LHCN-M2 (cell line): ENCODE data around the gene LYSMD4. TPM values are rescaled to one million over a fixed set of nuclear protein-coding genes. Genes with fewer than 3 reads are reported as not detected.

Experiments used
- DNase-seq: peaks from one replicate; pipeline ENCODE4 v3.0.0-alpha.2; 2012; ENCODE audit warnings: low read depth
- total RNA-seq: library from RNA; depleted of rRNA; stranded (reverse); fragments of >200 nt; gene quantifications from 2 replicates; pipeline ENCODE4 v1.2.3, GENCODE V29; 2014

Gene LYSMD4
- total RNA-seq, 1 experiment from 2014 or later, result 7.5 TPM

DNA sequence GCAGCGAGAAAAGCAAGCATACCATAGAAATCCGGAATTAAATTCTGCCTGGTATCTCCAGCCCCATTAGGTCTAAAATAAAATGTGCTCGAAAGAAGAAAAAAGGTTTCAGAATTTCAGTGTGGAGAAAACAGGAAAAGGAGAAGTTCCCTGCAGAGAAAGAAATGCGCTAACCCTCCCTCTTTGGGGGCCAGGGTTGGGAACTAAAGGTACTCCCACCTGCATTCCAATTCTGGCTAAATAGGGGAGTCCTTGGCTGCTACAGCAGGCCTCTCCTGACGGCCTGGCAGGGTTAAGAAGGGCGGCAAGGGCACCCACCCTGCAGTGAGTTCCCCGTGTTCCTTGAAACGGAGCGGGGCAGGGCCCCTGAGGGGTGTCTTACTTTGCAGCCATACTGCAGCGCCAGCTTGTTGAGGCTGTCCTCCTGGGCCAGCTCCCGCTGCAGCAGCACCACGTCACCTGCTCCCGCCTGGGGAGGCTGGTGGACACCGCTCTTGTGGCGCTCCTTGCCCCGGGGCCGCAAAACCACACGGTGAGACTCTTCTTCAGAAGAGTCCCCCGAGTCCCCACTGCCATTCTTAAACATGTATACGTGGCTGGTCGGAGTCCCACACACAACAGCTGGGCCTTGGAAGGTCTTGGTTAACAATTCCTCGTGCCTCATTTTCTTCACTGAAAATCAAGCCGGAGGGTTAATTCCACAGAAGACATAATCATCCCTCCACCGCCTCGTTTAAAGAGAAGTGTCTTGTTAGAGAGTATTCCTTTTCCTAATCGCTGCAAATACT is 1.7 kb downstream of the LYSMD4 start:
- no peak for DNase-seq

DNA sequence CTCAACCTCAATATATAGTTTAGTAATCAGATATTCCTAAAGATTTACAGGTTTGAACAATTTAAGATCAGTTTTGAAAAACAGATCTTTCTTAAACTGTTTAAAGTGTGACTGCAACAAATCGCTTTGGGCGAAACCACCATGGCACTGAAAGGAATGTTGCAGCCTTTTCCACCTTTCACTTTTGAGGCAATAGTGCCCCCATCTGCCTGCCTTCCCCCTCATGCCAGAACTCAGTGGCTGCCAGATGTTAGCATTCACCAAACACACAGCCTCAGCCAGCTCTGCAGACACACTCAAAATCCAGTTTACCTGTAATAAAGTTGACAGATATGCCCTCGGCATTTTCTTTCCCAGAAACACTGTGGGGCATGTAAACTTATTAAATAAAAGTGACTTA is 3.3 kb downstream of the LYSMD4 start:
- DNase-seq, result peak; percentile 48

DNA sequence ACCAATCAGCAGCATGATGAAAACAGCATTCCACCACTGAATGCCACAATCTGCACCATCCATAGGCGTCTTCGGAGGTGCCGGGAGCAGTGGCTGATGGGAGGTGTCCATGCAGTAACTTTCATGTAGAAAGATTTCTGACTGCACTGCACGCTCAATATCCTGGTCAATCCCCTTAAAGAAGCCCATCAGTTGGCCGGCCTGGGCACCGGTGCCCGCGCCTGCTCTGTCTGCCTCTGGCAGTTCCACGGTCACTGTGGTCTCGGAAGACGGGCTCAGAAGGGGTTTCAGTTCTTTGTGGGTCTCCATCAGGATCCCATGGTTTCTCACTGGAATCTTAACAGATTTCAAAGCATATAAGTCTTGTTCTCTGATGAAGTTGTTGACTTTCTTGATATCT is 3.9 kb downstream of the LYSMD4 start:
- DNase-seq, result no peak

DNA sequence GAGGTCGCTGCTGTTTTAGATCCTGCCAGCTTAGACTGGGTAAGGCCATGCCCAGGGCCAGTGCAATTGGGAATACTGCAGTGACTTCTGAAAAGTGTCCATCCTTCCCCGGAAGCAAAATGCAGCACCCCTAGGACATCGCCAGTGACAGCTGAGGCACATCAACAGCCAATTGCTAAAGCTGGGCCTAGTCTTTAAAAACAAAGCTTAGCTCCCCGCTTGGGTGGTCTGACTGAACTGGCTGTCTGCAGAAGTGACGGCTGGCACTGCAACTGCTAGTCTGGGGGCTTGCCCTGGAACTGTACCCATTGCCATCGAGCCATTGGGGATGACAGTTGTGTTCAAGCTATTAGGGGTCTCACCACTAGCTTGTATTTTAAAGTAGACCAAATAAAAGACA is 4.3 kb downstream of the LYSMD4 start:
- no peak for DNase-seq

DNA sequence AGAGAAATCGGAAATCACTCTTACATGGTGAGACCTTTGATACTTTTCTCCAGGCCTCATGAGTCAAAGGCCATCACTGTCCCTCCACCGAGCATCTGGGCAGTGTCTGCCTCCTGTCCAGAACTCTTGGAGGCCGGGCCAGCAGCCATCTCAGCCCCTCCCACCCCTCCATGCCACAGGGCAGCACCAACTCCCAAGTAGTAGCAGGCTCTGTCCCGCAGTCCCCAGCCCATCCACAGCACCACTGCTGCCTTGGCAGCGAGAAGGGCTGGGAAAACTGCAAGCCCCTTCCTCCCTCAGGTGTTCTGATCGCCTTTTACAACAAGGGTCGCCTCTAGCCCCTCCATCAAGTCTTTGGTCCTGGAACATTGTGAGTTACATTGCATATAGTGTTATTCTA is 5.5 kb downstream of the LYSMD4 start:
- no peak for DNase-seq

DNA sequence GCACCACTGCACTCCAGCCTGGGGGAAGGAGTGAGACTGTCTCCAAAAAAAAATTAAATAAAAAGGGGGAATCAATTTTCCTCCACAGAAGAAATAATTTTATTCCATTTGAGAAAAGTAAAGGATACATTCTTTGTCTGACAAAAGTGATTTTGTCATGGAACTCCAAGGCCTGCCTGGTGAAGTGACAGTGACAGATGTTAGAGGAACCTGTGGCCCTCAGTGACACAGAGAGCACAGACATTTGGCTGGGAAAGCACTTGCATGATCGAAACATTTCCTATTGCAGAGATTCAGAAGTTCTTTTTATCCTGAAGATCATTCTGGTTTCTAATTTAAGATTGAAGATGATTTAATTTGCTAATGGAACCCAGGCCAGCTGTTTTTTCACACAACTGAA is 5.9 kb downstream of the LYSMD4 start:
- DNase-seq, result no peak

DNA sequence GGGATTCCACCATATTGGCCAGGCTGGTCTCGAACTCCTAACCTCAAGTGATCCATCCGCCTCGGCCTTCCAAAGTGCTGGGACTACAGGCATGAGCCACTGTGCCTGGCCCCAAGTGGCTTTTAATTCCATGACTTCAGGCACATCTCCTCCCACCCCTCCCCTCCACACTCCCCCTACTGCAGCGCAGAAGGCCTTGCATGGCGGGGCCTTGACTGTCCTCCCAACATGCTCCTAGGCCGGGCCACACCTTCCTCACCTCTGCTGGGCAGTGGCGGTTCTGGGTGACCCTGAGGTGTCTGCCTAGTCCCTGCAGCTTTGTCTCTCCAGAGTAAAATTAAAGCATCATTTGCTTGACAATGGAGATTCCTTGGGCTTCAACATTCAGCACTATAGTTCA is 6.9 kb downstream of the LYSMD4 start:
- no peak for DNase-seq

DNA sequence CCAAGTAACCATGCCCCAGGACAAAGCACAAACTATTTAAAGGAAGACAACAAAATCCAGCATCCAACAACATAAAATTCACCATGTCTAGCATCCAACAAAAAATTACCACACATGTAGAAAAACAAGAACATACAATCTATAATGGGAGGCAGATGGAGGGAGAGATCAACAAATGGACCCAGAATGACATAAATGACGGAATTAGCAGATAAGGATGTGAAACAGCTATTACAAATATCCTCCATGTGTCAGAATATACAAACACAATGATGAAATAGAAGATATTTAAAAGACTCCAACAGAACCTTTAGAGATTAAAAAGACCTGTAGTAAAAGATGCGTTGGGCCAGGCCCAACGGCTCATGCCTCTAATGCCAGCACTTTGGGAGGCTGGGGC is 10.8 kb downstream of the LYSMD4 start:
- no peak for DNase-seq

DNA sequence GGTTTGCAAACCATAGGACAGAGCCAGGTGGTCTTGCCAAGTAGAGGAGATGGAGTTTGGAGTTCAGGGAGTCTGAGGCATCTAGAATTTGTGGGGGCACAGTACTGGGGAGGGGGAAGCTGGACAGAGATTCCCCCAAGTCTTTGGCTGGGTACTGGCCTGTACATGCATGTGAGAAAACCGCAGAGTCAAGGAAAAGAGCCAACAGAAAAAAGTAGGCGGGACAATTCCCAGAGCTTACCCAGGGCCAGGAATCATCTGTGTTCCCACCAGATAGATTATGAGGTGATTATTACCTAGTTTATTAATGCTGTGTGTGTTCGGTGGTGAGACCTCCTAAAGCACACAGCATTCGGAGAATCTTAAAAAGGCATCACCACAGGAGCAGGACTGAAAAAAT is 11.3 kb downstream of the LYSMD4 start:
- no peak for DNase-seq

DNA sequence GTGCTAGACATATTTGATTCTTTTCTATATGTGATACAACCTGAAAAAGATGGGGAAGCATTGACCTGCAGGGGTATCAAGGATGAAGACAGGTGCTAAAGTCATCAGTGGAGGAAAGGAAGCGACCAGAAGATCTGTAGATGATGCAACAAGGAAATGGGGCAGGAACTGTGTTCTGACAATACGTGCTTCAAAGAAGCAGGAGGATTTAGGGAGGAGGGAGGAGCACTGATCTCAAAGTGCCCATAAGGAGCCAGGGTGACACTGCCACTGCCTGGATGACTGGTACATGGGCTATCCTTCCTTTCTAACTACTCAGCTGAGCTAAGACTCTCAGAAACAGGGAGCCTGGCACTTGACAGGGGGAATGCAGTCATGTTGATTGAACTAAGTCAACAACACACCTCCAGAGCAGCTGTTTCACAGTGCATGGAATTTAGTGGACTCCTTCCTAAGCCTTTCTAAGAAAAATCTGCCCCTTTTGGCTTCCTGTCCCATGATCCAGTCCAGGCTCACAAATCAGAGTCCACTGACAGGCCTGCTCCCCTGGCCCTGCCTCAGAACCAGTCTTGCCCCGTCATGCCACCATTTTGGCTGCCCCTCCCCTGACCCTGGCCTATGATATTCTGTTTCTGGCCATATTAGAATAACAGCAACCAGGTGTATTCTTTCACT is 12.0 kb downstream of the LYSMD4 start:
- no peak for DNase-seq

DNA sequence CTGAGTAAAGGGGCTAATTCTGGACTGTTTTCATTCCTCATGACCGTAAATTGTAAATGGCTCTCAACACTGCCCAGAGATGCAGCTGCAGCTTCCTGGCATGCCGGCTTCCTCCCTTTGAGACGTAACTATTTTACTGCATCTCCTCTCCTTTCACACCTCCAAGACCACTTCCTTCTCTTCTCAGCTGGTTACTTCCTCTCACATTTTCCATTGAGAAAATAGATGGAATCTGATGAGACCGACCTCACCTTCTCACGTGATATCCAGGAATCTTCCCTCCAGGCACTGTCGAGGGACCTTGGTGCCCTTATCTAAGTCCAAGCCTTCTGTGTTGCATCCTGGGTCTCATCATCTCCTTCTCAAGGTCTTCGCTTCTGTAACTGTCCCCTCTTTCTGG is 12.7 kb downstream of the LYSMD4 start:
- DNase-seq, result no peak

DNA sequence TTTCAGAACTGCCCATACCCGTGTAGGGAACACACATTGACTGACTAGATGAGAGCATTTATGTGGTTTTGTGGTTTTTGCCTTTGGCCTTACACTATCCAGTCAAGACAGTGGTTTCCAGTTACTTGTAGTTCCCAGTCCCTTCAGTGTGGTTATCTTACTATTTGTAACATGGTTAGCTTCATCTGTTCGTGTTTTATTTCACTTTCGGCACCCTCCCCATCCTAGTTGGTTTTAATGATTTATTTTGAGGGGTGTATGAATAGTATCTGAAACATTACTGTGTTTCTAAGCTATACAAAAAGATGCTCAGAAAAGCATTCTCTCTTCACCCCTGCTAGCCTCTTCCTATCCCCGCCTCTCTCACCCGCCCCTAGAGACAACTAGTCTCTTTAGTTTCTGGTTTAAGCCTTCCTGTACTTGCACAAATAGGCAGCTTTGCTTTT is 14.1 kb downstream of the LYSMD4 start:
- peak; percentile 90 for DNase-seq

DNA sequence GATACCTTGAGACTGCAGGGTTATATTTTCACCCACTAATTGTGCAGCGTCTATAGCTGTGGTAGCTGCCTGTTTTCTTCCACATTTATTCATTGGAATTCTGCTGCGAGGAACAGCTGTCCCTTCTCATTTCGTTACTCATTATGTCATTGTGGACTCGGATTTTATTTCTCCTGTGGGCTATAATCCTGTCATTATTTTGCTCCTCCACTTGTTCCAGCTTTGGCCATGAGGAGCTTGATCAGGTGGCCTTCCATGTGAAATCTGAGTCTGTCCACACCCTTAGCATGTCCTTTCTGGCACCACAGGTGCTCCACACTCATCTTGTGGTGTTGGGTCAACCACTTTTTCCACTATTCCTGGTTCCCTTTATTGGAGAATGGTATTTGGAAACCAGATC is 14.8 kb downstream of the LYSMD4 start:
- DNase-seq, result peak; percentile 70

DNA sequence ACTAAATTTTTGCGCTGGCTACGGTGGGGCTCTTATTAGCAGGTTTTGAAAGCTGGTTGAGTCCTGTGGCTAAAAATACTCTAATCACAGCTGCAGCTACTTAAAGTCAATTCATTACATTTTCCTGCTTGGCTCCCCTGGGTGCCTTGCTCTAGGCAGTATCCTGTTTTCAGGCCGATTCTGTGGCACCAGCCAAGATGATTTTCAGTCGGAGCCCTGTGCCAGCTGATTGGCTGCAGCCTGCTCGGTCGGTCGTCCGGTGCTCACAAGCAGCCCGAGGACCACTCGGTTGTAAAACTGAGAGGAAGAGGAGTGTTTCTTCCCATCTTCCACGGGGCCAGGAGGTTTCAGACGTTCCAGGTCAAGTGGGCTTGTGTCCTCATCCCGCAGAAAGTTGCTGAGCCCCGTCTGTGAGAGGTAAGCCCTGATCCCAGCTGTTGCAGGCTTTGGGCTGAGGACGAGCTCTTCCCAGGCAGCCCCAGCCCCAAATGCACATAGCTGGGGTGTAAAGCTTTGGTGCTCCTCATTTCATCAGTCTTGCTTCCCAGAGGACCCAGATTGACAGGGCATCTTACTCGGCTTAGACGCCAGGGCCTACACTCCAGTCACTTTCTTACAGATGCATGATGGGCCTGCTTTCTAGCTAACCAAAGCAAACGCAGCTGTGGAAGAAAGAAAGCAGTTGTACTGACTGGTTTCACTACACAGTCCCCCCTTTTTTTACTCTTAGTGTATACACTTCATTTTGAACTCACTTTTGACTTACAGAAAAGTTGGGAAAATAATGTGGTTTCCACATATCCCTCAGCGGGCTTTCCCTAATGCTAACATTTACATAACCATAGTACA is 15.9 kb downstream of the LYSMD4 start:
- no peak for DNase-seq

DNA sequence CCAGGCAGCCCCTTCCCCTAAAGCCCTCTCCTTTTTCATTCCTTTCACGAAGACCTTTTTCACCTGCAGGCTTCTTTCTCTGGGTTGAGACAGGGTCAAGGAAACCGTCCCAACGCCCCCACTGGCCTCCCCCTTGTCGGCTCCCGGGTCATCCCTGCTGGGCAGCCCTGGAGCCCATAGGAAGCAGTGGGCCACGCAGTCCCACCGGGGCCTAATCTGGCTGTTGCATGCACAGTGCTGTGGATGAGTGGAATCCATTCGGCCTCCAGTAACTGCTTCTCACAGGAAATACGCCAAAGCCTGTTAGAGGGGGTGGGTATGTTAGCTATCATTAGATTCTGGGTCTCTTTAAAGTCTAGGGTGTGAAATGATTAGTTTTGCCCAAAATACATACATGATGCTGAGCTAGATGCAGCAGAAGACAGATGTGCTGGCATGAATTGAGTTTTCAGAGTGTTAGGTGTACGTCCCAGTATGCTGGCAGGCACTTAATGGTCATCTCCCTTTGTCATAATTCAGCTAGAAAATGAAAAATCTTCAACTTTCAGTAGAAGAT is 16.6 kb downstream of the LYSMD4 start:
- DNase-seq, result no peak

DNA sequence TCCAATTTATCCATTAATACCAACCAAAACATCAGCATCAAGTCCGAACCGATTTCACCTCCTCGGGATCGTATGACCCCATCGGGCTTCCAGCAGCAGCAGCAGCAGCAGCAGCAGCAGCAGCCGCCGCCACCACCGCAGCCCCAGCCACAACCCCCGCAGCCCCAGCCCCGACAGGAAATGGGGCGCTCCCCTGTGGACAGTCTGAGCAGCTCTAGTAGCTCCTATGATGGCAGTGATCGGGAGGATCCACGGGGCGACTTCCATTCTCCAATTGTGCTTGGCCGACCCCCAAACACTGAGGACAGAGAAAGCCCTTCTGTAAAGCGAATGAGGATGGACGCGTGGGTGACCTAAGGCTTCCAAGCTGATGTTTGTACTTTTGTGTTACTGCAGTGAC is 20.8 kb downstream of the LYSMD4 start:
- no peak for DNase-seq

DNA sequence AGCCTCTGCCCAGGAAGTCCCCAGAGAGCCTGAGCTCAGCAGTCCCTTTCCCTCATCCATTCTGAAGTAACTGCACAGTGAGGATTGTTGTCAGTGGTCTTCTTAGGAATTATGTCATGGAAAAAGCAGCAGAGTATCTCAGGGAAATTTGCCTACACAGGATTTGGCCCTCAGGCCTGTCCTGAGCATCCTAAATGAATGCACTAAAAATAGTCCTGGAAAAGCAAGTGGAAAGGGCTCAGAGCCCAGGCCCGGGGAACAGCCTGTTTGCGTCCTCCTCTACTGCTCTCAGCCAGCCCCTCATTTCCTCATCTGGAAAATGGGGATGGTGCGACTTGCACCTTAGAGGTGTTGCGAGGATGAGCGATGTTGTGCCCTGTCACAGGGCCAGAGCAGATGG is 21.6 kb downstream of the LYSMD4 start:
- DNase-seq, result no peak

DNA sequence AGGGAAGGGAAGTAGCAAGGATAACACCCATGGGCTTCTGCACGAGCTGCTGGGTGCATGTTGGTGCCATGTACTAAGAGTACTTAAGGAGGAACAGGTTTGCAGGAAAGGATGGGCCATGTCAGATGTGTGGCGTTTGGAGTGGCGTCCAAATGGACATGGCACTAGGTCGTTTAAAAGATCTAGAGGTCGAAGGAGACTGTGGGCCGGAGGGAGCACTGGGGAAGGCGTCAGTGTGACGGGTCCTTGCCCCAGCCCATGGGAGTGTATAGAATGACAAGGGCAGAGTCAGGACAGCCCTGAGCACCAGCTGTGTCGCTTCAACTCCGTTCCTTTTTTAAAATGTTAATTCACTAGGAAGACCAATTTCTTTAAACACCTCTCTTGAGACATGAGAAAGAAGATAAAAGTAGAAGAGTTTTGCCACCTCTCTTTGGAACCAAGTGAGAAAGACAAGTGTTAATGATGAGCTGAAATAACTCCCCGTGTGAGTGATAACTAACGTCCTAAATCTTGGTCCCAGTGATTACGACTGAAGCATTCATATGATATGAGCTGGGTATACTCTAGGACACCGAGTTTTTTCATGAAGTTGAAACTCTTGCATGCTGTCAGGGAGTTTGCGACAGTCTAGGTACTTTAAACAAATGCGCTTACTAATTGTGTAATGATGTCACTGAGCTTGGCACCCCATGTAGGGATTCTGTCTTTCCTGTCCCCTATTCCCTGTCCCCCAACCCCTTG is 23.8 kb downstream of the LYSMD4 start:
- DNase-seq, result no peak

DNA sequence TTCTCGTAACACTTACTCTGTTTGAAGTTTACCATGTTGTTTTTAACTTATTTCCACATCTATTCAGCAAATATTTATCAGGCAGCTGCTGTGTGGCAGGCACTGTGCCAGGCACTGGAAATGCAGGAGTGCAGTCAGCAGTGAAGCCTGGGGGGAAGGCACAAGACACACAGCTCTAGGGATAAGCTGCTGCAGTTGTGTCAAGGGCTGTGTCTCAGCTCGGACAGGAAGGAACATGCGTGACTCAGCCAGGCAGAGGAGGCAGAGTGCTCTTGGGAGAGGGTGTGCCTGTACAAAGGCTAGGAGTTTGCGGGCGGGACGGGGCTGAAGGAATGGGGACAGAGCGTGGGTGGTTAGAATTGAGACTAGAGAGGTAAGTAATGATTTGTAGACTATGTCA is 24.7 kb downstream of the LYSMD4 start:
- peak; percentile 97 for DNase-seq

DNA sequence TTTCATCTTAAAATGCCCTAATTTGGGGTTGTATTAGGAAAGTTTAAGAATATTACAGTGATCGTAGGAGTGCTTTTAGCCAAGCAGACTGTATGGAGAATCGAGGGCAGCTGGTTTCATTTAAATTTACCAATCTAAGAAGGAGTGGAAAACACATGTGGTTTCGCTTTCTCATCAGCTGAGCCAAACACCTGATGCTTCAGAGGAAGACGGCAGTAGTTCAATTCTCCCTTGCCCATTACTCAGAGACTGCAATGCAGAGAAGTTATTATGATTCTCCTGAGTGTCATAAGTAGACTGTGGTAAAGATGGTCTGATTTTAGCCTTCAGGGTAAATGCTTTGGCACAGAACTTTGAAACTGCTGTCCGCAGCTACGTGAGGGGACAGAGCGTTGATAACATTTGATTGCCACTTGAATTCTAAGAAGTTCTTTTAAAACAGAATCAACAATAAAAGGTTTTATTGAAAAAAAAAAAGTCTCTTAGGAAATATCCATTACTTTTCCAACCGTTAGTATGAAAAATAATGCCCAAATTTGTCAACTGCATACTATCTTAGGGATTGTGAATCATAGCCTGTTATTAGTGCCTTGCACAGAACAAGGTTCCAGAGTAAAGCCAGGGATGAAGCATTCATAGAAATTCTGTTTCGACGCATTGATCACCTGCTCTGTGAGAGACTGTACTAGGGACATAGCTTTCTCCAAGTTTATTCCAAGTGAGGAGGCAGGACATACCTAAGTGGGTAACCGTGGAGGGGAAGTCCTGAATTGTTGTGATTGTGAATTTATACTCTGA is 25.6 kb downstream of the LYSMD4 start:
- DNase-seq, result peak; percentile 61
